Spinal cord (tissue), 10 donors: ENCODE results near the gene BUD13. TPM values are rescaled to one million over a fixed set of nuclear protein-coding genes. Genes with fewer than 3 reads are reported as not detected.

ENCODE experiments used
- DNase-seq, 6 donors: peaks; one replicate each; pipeline versions ENCODE4 v3.0.0 to v3.0.0-alpha.2; 2013 to 2015; ENCODE audit warnings: low spot score in 6 of 6, low read depth in 4 of 6
- H3K27ac ChIP-seq: one replicate; pipeline ENCODE4 v1.5.1; 2013; ENCODE audit warnings: low read depth, low read length, control low read depth
- H3K27me3 ChIP-seq: one replicate; pipeline ENCODE4 v1.6.1; 2013; ENCODE audit warnings: low read length; ENCODE audit not compliant: control insufficient read depth, insufficient read depth
- H3K36me3 ChIP-seq: one replicate; pipeline ENCODE4 v1.6.1; 2013; ENCODE audit warnings: low read length; ENCODE audit not compliant: control insufficient read depth, insufficient read depth
- H3K4me1 ChIP-seq: one replicate; pipeline ENCODE4 v1.6.1; 2013; ENCODE audit warnings: low read length; ENCODE audit not compliant: control insufficient read depth, insufficient read depth
- H3K4me3 ChIP-seq: one replicate; pipeline ENCODE4 v1.5.1; 2013; ENCODE audit warnings: low read depth, low read length, control low read depth
- H3K9me3 ChIP-seq: one replicate; pipeline ENCODE4 v1.6.1; 2013; ENCODE audit warnings: low read length; ENCODE audit not compliant: control insufficient read depth, insufficient read depth
- WGBS: methylation state at CpG from one replicate; pipeline ENCODE4 v1.1.5; 2013; ENCODE audit warnings: missing lambda C conversion rate; ENCODE audit not compliant: insufficient coverage; 5-methylcytosine and 5-hydroxymethylcytosine counted together
- long read RNA-seq, 4 donors: transcript quantifications; one replicate each; lab custom pipeline, GENCODE V29; 2026
- polyA plus RNA-seq, 2 donors: library from polyadenylated mRNA; unstranded; fragments of 120-200 nt; gene quantifications; one replicate each; pipeline ENCODE4 v1.2.1, GENCODE V29; 2013; ENCODE audit not compliant: insufficient read length in 2 of 2
- total RNA-seq, 2 donors: library from RNA; depleted of rRNA in 1 of 2; stranded (reverse); fragments of 120-200 nt in 1 of 2; fragments of >200 nt in 1 of 2; gene quantifications; one replicate each; pipeline versions ENCODE4 v1.2.3 to v1.2.4, GENCODE V29; 2013 to 2014
- donor health status: healthy.

BUD13 gene, protein sequence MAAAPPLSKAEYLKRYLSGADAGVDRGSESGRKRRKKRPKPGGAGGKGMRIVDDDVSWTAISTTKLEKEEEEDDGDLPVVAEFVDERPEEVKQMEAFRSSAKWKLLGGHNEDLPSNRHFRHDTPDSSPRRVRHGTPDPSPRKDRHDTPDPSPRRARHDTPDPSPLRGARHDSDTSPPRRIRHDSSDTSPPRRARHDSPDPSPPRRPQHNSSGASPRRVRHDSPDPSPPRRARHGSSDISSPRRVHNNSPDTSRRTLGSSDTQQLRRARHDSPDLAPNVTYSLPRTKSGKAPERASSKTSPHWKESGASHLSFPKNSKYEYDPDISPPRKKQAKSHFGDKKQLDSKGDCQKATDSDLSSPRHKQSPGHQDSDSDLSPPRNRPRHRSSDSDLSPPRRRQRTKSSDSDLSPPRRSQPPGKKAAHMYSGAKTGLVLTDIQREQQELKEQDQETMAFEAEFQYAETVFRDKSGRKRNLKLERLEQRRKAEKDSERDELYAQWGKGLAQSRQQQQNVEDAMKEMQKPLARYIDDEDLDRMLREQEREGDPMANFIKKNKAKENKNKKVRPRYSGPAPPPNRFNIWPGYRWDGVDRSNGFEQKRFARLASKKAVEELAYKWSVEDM
- total RNA-seq (10 to 100 TPM; 11.1 to 22.3 TPM), polyA plus RNA-seq (10 to 100 TPM; 16.8 to 17.3 TPM)
- long read RNA-seq, donor 1, partial matches to known transcripts = 7 of 11 reads
- long read RNA-seq, donor 1, other reads (novel, unspliced or antisense) = 0 of 11 reads
- long read RNA-seq, donor 2, partial matches to known transcripts = 0 of 1 reads
- long read RNA-seq, donor 2, other reads (novel, unspliced or antisense) = 0 of 1 reads
- long read RNA-seq, donor 3, partial matches to known transcripts = 0 of 4 reads
- long read RNA-seq, donor 3, other reads (novel, unspliced or antisense) = 0 of 4 reads
- long read RNA-seq, donor 4, transcript BUD13-201 (10 exons, 2,196 nt) = major isoform, 9 of 40 reads
- long read RNA-seq, donor 4, partial matches to known transcripts = 31 of 40 reads
- long read RNA-seq, donor 4, other reads (novel, unspliced or antisense) = 0 of 40 reads

DNA sequence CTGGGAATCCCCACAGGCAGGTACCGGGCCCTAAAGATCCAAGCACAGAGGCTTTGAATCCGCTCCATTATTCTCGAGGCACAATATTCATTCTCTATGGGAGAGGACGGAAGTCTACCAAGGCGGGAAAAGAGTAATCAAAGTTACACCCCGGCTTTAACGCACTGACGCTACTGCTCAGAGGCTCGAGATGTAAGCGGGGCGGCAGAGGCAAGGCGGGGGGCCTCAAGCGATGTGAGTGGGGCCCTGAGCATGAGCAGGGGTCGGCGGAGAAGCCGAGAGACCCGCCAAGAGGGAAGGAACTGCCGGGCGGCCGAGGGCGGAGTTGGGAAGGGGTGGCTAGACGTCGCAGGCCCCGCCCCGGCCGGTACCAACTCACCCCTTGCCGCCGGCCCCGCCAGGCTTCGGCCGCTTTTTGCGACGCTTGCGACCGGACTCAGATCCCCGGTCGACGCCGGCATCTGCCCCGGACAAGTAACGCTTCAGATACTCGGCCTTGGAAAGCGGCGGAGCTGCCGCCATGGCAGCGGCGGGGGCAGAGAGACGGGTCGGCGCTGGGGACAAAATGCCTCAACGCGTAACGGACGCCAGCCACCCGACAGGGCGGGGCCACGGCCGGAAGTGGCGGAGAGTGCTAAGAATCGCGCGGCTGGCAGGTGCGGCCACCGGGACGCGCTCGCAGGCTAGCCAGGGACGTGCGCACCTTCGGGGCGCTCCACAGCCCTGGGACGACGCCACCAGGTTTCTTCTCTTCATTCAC, at the start of gene BUD13:
Gene BUD13, minus strand, starts transcription at position 545 of the 760 bp plus-strand sequence. Its CDS starts 23 bp downstream, at position 522.
- no peaks in the 10 kb centered on the region for H3K9me3 ChIP-seq
- H3K27ac ChIP-seq = peak within 1 kb of the TSS; percentile 95
- H3K4me3 ChIP-seq = peak within 1 kb of the TSS; percentile 97
- peaks cover 7% of the 10 kb centered on the region for H3K36me3 ChIP-seq
- DNase-seq = peak; percentile 79 to 97 (median 84)
- peaks cover 9% of the 10 kb centered on the region for H3K4me1 ChIP-seq
- WGBS = under 1% methylated on average over 68 of the region's 73 CpGs
- no peaks in the 10 kb centered on the region for H3K27me3 ChIP-seq

- Histone ChIP-seq H3K4me1 (peaks cover 10% of the 10 kb centered on the region), H3K27ac (no peak overlapping the region), H3K4me3 (no peak overlapping the region), H3K36me3 (no peaks in the 10 kb centered on the region), H3K9me3 (no peaks in the 10 kb centered on the region), H3K27me3 (no peaks in the 10 kb centered on the region)
- no peak for DNase-seq
- 63% methylated on average over 5 of the region's 5 CpGs for WGBS
These were observed 49.8 kb upstream of the BUD13 start for GRCh38 chr11:116822575-116822974.

- Histone ChIP-seq H3K4me1 (peaks cover 10% of the 10 kb centered on the region), H3K4me3 (no peak overlapping the region), H3K27me3 (no peaks in the 10 kb centered on the region), H3K9me3 (no peaks in the 10 kb centered on the region), H3K27ac (no peak overlapping the region), H3K36me3 (no peaks in the 10 kb centered on the region)
- DNase-seq = no peak
- 94% methylated on average over 51 of the region's 51 CpGs for WGBS
These were observed 48.5 kb upstream of the BUD13 start for GRCh38 chr11:116821050-116821918.

GRCh38 chr11:116819049-116819448, 46.3 kb upstream of the BUD13 start:
- Histone ChIP-seq H3K4me1 (peaks cover 10% of the 10 kb centered on the region), H3K27me3 (no peaks in the 10 kb centered on the region), H3K9me3 (no peaks in the 10 kb centered on the region), H3K36me3 (no peaks in the 10 kb centered on the region), H3K4me3 (no peak overlapping the region), H3K27ac (no peak overlapping the region)
- WGBS = 96% methylated on average over 6 of the region's 9 CpGs
- DNase-seq = no peak

- no peaks in the 10 kb centered on the region for H3K9me3 ChIP-seq
- H3K4me1 ChIP-seq = no peaks in the 10 kb centered on the region
- H3K4me3 ChIP-seq = no peak overlapping the region
- no peaks in the 10 kb centered on the region for H3K27me3 ChIP-seq
- no peak for DNase-seq
- H3K36me3 ChIP-seq = no peaks in the 10 kb centered on the region
- H3K27ac ChIP-seq = no peak overlapping the region
- WGBS = 100% methylated on average over 1 of the region's 6 CpGs
These were observed 41.7 kb upstream of the BUD13 start for GRCh38 chr11:116814502-116814901.

DNA sequence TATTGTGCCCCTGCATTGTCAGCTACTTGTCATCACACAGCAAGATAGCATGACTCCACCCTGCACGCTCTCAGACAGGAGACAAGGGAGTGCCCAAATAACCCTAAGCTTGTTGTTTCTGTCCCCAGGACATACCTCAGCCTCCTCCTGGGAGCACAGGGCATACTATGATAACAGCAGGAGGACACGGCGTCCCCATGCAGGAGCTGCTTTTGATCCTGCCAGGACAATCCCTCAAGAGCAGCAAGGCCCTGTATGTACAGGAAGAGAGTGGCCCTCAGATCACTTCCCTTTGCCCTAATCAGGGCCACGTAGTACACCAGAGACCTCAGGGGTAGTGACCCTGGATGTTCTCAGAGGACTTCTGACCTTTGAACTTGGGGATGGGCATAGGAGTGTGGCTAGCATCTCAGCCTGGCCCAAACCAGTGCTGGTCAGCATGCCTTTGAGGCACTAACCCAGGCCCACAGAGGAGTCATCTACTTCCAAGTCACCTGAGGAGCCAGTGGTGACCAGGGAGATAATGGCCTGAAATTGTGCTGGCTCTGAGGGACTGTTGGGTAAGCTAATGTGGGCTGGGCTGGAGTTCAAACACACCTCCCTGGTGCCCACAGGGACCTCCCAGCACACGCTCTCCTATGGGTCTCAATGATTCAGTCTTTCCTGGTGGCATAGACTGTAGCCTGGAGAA, 41.1 kb upstream of the BUD13 start:
- no peak for DNase-seq
- H3K27ac ChIP-seq = no peak overlapping the region
- no peaks in the 10 kb centered on the region for H3K36me3 ChIP-seq
- H3K27me3 ChIP-seq = no peaks in the 10 kb centered on the region
- no peaks in the 10 kb centered on the region for H3K9me3 ChIP-seq
- no peaks in the 10 kb centered on the region for H3K4me1 ChIP-seq
- 76% methylated on average over 3 of the region's 5 CpGs for WGBS
- H3K4me3 ChIP-seq = no peak overlapping the region

DNA sequence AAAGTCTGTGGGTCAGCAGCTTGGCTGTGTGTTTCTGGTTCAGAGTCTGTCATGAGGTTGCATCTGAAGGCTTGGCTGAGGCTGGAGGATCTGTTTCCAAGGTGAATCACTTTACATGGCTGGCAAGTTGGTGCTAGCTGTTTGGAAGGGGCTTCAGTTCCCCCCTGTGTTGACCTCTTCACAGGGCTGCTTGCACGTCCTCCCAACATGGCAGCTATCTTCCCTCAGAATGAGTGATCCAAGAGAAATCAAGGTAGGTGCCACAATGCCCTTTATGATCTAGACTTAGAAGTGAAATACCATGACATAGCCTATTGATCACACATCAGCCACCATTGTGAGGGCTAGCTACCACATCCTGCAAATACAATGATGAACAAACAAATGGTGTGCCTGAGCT, 40.4 kb upstream of the BUD13 start:
- Histone ChIP-seq H3K27ac (no peak overlapping the region), H3K27me3 (no peaks in the 10 kb centered on the region), H3K9me3 (no peaks in the 10 kb centered on the region), H3K4me3 (no peak overlapping the region), H3K36me3 (no peaks in the 10 kb centered on the region), H3K4me1 (no peaks in the 10 kb centered on the region)
- WGBS = 90% methylated on average over 1 of the region's 1 CpG
- DNase-seq = no peak

- H3K27me3 ChIP-seq = no peaks in the 10 kb centered on the region
- no peaks in the 10 kb centered on the region for H3K9me3 ChIP-seq
- no peak for DNase-seq
- no peaks in the 10 kb centered on the region for H3K36me3 ChIP-seq
- no CpG with 5 or more reads among the region's 4 CpGs for WGBS
- H3K4me1 ChIP-seq = no peaks in the 10 kb centered on the region
- H3K27ac ChIP-seq = no peak overlapping the region
- no peak overlapping the region for H3K4me3 ChIP-seq
These were observed 39.3 kb upstream of the BUD13 start for GRCh38 chr11:116812109-116812508.
